GM12878 (cell line): ENCODE results near the gene NACC1. TPM values are rescaled to one million over a fixed set of nuclear protein-coding genes. Genes with fewer than 3 reads are reported as not detected.

ENCODE experiments used
- BCL3 ChIP-seq: IDR thresholded peaks from 2 replicates; pipeline ENCODE4 v1.6.1; 2011; ENCODE audit warnings: borderline replicate concordance, low read depth, mild to moderate bottlenecking, moderate library complexity, low read length; ENCODE audit not compliant: insufficient read depth, poor library complexity, severe bottlenecking
- BCLAF1 ChIP-seq: fragments of 450-650 bp; IDR thresholded peaks from 2 replicates; pipeline ENCODE4 v1.6.1; 2017; ENCODE audit warnings: antibody characterized with exemption, mild to moderate bottlenecking, moderate library complexity
- BMI1 ChIP-seq: fragments of 450-650 bp; IDR thresholded peaks from 2 replicates; pipeline ENCODE4 v1.6.1; 2016; ENCODE audit warnings: mild to moderate bottlenecking, moderate library complexity, borderline replicate concordance
- DPF2 ChIP-seq: fragments of 450-650 bp; IDR thresholded peaks from 2 replicates; pipeline ENCODE4 v1.6.1; 2017; ENCODE audit warnings: mild to moderate bottlenecking
- FOXK2 ChIP-seq: fragments of 450-650 bp; IDR thresholded peaks from 2 replicates; pipeline ENCODE4 v1.6.1; 2017; ENCODE audit warnings: mild to moderate bottlenecking, moderate library complexity
- IKZF2 ChIP-seq, 2 experiments: fragments of 450-650 bp; IDR thresholded peaks; 2 replicates each; pipeline ENCODE4 v1.6.1; 2017; ENCODE audit warnings: mild to moderate bottlenecking in 2 of 2, moderate library complexity in 2 of 2
- IRF5 ChIP-seq: fragments of 450-650 bp; IDR thresholded peaks from 2 replicates; pipeline ENCODE4 v1.6.1; 2017; ENCODE audit warnings: borderline replicate concordance
- KAT2A ChIP-seq: conservative IDR thresholded peaks from 2 replicates; pipeline ENCODE4 v1.6.1; 2011; ENCODE audit warnings: low read depth, low read length; ENCODE audit not compliant: control insufficient read depth
- TBL1XR1 ChIP-seq: IDR thresholded peaks from 2 replicates; pipeline ENCODE4 v1.6.1; 2012; ENCODE audit warnings: low read depth, low read length, improper control_type of control experiment
- TCF3 ChIP-seq: IDR thresholded peaks from 2 replicates; pipeline ENCODE4 v1.6.1; 2012; ENCODE audit warnings: low read depth, mild to moderate bottlenecking, low read length, borderline replicate concordance; ENCODE audit not compliant: insufficient read depth
- WRNIP1 ChIP-seq: IDR thresholded peaks from 2 replicates; pipeline ENCODE4 v1.6.1; 2011; ENCODE audit warnings: low read depth, low read length, improper control_type of control experiment, borderline replicate concordance
- ZNF592 ChIP-seq: fragments of 450-650 bp; IDR thresholded peaks from 2 replicates; pipeline ENCODE4 v1.6.1; 2017; ENCODE audit warnings: mild to moderate bottlenecking, moderate library complexity
- ZNF687 ChIP-seq: fragments of 450-650 bp; IDR thresholded peaks from 2 replicates; pipeline ENCODE4 v1.6.1; 2017; ENCODE audit warnings: mild to moderate bottlenecking, moderate library complexity
- polyA plus RNA-seq, 11 experiments: library from polyadenylated mRNA; depleted of rRNA in 4 of 11; unstranded in 6 of 11; stranded (reverse) in 5 of 11; fragments of >200 nt; fragmentation: Nextera tagmentation in 4 of 11; fragmentation: Illumina TruSeq in 1 of 11; extraction: Ambion mirVana in 4 of 11; extraction: Trizol in 1 of 11; gene quantifications; 1 replicate in 1 of 11; 2 replicates in 10 of 11; pipeline versions ENCODE4 v1.2.1 to v1.2.3, GENCODE V29; 2011 to 2016; ENCODE audit warnings: inconsistent platforms in 2 of 11, missing spikeins in 2 of 11, low read depth in 1 of 11
- total RNA-seq, 4 experiments: library from RNA; depleted of rRNA in 3 of 4; stranded (reverse); fragments of >200 nt in 3 of 4; fragmentation: Illumina TruSeq in 1 of 4; extraction: Trizol in 1 of 4; gene quantifications; 2 replicates each; pipeline versions ENCODE4 v1.2.1 to v1.2.3, GENCODE V29; 2013 to 2021

NACC1 gene
- total and polyA plus RNA-seq, 10 of the 15 experiments (the other 5 are each of a cell fraction or from before 2014, with no cell fraction given), result 0.18 to 120 (median 19.2) TPM

GRCh38 chr19:13116282-13117175 is 1.5 kb upstream of the NACC1 start, which contains the start of gene TRMT1 (continued):
- TF ChIP-seq ZNF687 (no peak), BMI1 (no peak), TCF3 (no peak), IRF5 (no peak), BCLAF1 (no peak), TBL1XR1 (0 out of 2 replicates have a peak, but pooled peaks have one; percentile 7), KAT2A (no peak), BCL3 (no peak), WRNIP1 (peak; percentile 40; the same call in 1 of the 2 replicates), IKZF2 (IDR thresholded peaks at IDR 0.05) (peak; percentile 90 to 93), ZNF592 (no peak), FOXK2 (peak; percentile 65; the same call in 1 of the 2 replicates), DPF2 (no peak)
